T follicular helper cell (primary cell): ENCODE measurements around the gene PKLR.
"Not testable (repeated sequence)": the region's sequence is repeated elsewhere in the genome, so short reads cannot be mapped to it uniquely, and the experiment has no call there.

Source experiments
- DNase-seq: peaks from one replicate; pipeline ENCODE4 v3.0.0-alpha.2; 2020; ENCODE audit warnings: low read depth

PKLR gene

GRCh38 chr1:155318082-155318481 is 16.8 kb upstream of the PKLR start:
- DNase-seq = no peak

GRCh38 chr1:155316922-155317321 is 15.7 kb upstream of the PKLR start:
- no peak for DNase-seq

- no peak for DNase-seq
These were observed 12.0 kb upstream of the PKLR start for GRCh38 chr1:155313261-155313660.

- no peak for DNase-seq
These were observed 8.3 kb upstream of the PKLR start for GRCh38 chr1:155309423-155310021.

GRCh38 chr1:155308493-155309422 is 7.5 kb upstream of the PKLR start, which contains the start of gene FDPS:
Gene FDPS (plus strand): TSS chr1:155308866. CDS start chr1:155309790, 924 bp downstream.
- peak; percentile 95 for DNase-seq

- no peak for DNase-seq
These were observed 6.1 kb upstream of the PKLR start for GRCh38 chr1:155307247-155307740.

- no peak for DNase-seq
These were observed 4.7 kb upstream of the PKLR start for GRCh38 chr1:155305881-155306391.

GRCh38 chr1:155304558-155305063 is 3.4 kb upstream of the PKLR start:
- DNase-seq = no peak

GRCh38 chr1:155300553-155301329 is 497 bp downstream of the PKLR start:
- DNase-seq = no peak

- no peak for DNase-seq
These were observed 1.2 kb downstream of the PKLR start for GRCh38 chr1:155300024-155300423.

GRCh38 chr1:155297384-155297783 is 3.9 kb downstream of the PKLR start:
- DNase-seq = no peak

- no peak for DNase-seq
These were observed 4.6 kb downstream of the PKLR start for GRCh38 chr1:155296661-155297060.

- DNase-seq = no peak
These were observed 5.3 kb downstream of the PKLR start for GRCh38 chr1:155295942-155296267.

GRCh38 chr1:155295183-155295941 is 5.9 kb downstream of the PKLR start:
- no peak for DNase-seq

- no peak for DNase-seq
These were observed 6.6 kb downstream of the PKLR start for GRCh38 chr1:155294520-155295182.

GRCh38 chr1:155293086-155293749 is 8.0 kb downstream of the PKLR start:
- no peak for DNase-seq

GRCh38 chr1:155291006-155291405 is 10.2 kb downstream of the PKLR start:
- DNase-seq = not testable (repeated sequence)

GRCh38 chr1:155287987-155288543 is 13.2 kb downstream of the PKLR start:
- no peak for DNase-seq

- no peak for DNase-seq
These were observed 14.7 kb downstream of the PKLR start for GRCh38 chr1:155286544-155286943.

- DNase-seq = no peak
These were observed 15.6 kb downstream of the PKLR start for GRCh38 chr1:155285631-155286044.
